Neural progenitor cell (in vitro differentiated cells): Measurements from ENCODE around the gene GYS2. TPM values are rescaled to one million over a fixed set of nuclear protein-coding genes. Genes with fewer than 3 reads are reported as not detected.

ENCODE experiments used
- DNase-seq: peaks from one replicate; pipeline ENCODE4 v3.0.0-alpha.2; 2016; ENCODE audit warnings: low spot score
- H2AFZ ChIP-seq: fragments of 200-600 bp; sonication (generic); replicated peaks from 2 replicates; pipeline ENCODE4 v1.6.1; 2016; ENCODE audit warnings: antibody characterized with exemption
- H3F3A ChIP-seq: fragments of 200-600 bp; sonication (generic); 2 replicates; pipeline ENCODE4 v1.6.1; 2016; ENCODE audit warnings: antibody characterized with exemption, low read depth
- H3K27ac ChIP-seq: fragments of 200-600 bp; sonication (generic); 2 replicates; pipeline ENCODE4 v1.5.1; 2016; ENCODE audit warnings: mild to moderate bottlenecking
- H3K27me3 ChIP-seq: fragments of 200-600 bp; sonication (generic); 2 replicates; pipeline ENCODE4 v1.6.1; 2016; ENCODE audit warnings: mild to moderate bottlenecking, moderate library complexity
- H3K36me3 ChIP-seq: fragments of 200-600 bp; sonication (generic); 2 replicates; pipeline ENCODE4 v1.5.1; 2016
- H3K4me1 ChIP-seq: fragments of 200-600 bp; sonication (generic); 2 replicates; pipeline ENCODE4 v1.6.1; 2016; ENCODE audit warnings: mixed run types
- H3K4me2 ChIP-seq: fragments of 200-600 bp; sonication (generic); 2 replicates; pipeline ENCODE4 v1.6.1; 2016
- H3K4me3 ChIP-seq: fragments of 200-600 bp; sonication (generic); 2 replicates; pipeline ENCODE4 v1.5.1; 2016
- H3K79me2 ChIP-seq: fragments of 200-600 bp; sonication (generic); 2 replicates; pipeline ENCODE4 v1.6.1; 2016; ENCODE audit warnings: low read depth
- H3K9ac ChIP-seq: fragments of 200-600 bp; sonication (generic); 2 replicates; pipeline ENCODE4 v1.6.1; 2016
- H3K9me3 ChIP-seq: fragments of 200-600 bp; sonication (generic); 2 replicates; pipeline ENCODE4 v1.5.1; 2016; ENCODE audit warnings: low read depth
- H4K20me1 ChIP-seq: fragments of 200-600 bp; sonication (generic); 2 replicates; pipeline ENCODE4 v1.6.1; 2016; ENCODE audit warnings: low read depth
- H3K27ac Mint-ChIP-seq: 3 replicates; pipeline ENCODE4 v1.8.0; 2021; ENCODE audit warnings: mixed read lengths
- H3K27me3 Mint-ChIP-seq: 2 replicates; pipeline ENCODE4 v1.8.0; 2022; ENCODE audit warnings: low read depth, mild to moderate bottlenecking, inconsistent platforms, moderate library complexity, mixed read lengths; ENCODE audit not compliant: insufficient read depth
- H3K36me3 Mint-ChIP-seq: 3 replicates; pipeline ENCODE4 v1.8.0; 2021; ENCODE audit warnings: mixed read lengths
- H3K4me1 Mint-ChIP-seq: 3 replicates; pipeline ENCODE4 v1.8.0; 2021; ENCODE audit warnings: mixed read lengths
- H3K4me3 Mint-ChIP-seq: 3 replicates; pipeline ENCODE4 v1.8.0; 2021; ENCODE audit warnings: mild to moderate bottlenecking, moderate library complexity, mixed read lengths
- H3K9me3 Mint-ChIP-seq: 3 replicates; pipeline ENCODE4 v1.8.0; 2020; ENCODE audit warnings: mixed read lengths
- CTCF ChIP-seq: fragments of 200-600 bp; sonication (generic); IDR thresholded peaks from 2 replicates; pipeline ENCODE4 v1.5.1; 2017; ENCODE audit warnings: antibody characterized with exemption, mild to moderate bottlenecking
- EZH2 ChIP-seq: fragments of 200-600 bp; sonication (generic); IDR thresholded peaks from 2 replicates; pipeline ENCODE4 v1.6.1; 2017; ENCODE audit warnings: antibody characterized with exemption, mild to moderate bottlenecking, moderate library complexity
- EZH2phosphoT487 ChIP-seq: fragments of 200-600 bp; sonication (generic); IDR thresholded peaks from 2 replicates; pipeline ENCODE4 v1.6.1; 2017; ENCODE audit warnings: antibody characterized with exemption
- total RNA-seq: library from RNA; depleted of rRNA; stranded (reverse); fragments of >200 nt; gene quantifications from 2 replicates; pipeline ENCODE4 v1.2.3, GENCODE V29; 2015; ENCODE audit warnings: low replicate concordance

The GYS2 gene
- total RNA-seq, 1 donor from 2014 or later: not detected

- H3K4me2 ChIP-seq: no peak overlapping the region
- TF ChIP-seq EZH2phosphoT487: no peak
- no peak for TF ChIP-seq CTCF
- no peak for TF ChIP-seq EZH2
- H3K27ac ChIP-seq: no peak overlapping the region
- H3F3A ChIP-seq: no peaks in the 10 kb centered on the region
- H4K20me1 ChIP-seq: no peaks in the 10 kb centered on the region
- Mint-ChIP-seq H3K9me3 (no peaks in the 10 kb centered on the region), H3K27ac (no peak overlapping the region), H3K36me3 (no peaks in the 10 kb centered on the region), H3K27me3 (peaks cover 2% of the 10 kb centered on the region), H3K4me1 (peaks cover 5% of the 10 kb centered on the region), H3K4me3 (no peak overlapping the region)
- H3K9ac ChIP-seq: no peak overlapping the region
- H2AFZ ChIP-seq: no peak overlapping the region
- H3K79me2 ChIP-seq: no peaks in the 10 kb centered on the region
- no peaks in the 10 kb centered on the region for H3K27me3 ChIP-seq
- no peaks in the 10 kb centered on the region for H3K36me3 ChIP-seq
- H3K4me3 ChIP-seq: no peak overlapping the region
- DNase-seq: no peak
- no peaks in the 10 kb centered on the region for H3K4me1 ChIP-seq
- H3K9me3 ChIP-seq: no peaks in the 10 kb centered on the region
Observed at GRCh38 chr12:21558100-21558679, 46.5 kb downstream of the GYS2 start.

GRCh38 chr12:21553329-21553675, 51.3 kb downstream of the GYS2 start:
- Histone ChIP-seq H3K4me2 (no peak overlapping the region), H3K9ac (no peak overlapping the region), H3K4me1 (no peaks in the 10 kb centered on the region), H3K4me3 (no peak overlapping the region), H3F3A (no peaks in the 10 kb centered on the region), H3K27ac (no peak overlapping the region), H3K79me2 (no peaks in the 10 kb centered on the region), H3K27me3 (no peaks in the 10 kb centered on the region), H4K20me1 (no peaks in the 10 kb centered on the region), H3K36me3 (no peaks in the 10 kb centered on the region), H2AFZ (no peak overlapping the region), H3K9me3 (no peaks in the 10 kb centered on the region)
- no peak overlapping the region for H3K27ac Mint-ChIP-seq
- TF ChIP-seq EZH2phosphoT487: no peak
- no peak for TF ChIP-seq EZH2
- TF ChIP-seq CTCF: no peak
- no peak for DNase-seq
- H3K9me3 Mint-ChIP-seq: no peaks in the 10 kb centered on the region
- H3K27me3 Mint-ChIP-seq: peaks cover 4% of the 10 kb centered on the region
- H3K36me3 Mint-ChIP-seq: no peaks in the 10 kb centered on the region
- H3K4me3 Mint-ChIP-seq: no peak overlapping the region
- H3K4me1 Mint-ChIP-seq: no peaks in the 10 kb centered on the region

GRCh38 chr12:21552635-21553328, 51.9 kb downstream of the GYS2 start:
- H3K4me1 Mint-ChIP-seq: no peaks in the 10 kb centered on the region
- TF ChIP-seq CTCF: no peak
- no peak for TF ChIP-seq EZH2
- no peak for TF ChIP-seq EZH2phosphoT487
- H3K9me3 Mint-ChIP-seq: no peaks in the 10 kb centered on the region

More at GRCh38 chr12:21552635-21553328, 51.9 kb downstream of the GYS2 start:
- Histone ChIP-seq H2AFZ (no peak overlapping the region), H3K36me3 (no peaks in the 10 kb centered on the region), H3K9me3 (no peaks in the 10 kb centered on the region), H3K79me2 (no peaks in the 10 kb centered on the region), H3K4me3 (no peak overlapping the region), H3K9ac (no peak overlapping the region), H3K27me3 (no peaks in the 10 kb centered on the region), H4K20me1 (no peaks in the 10 kb centered on the region), H3F3A (no peaks in the 10 kb centered on the region), H3K4me2 (no peak overlapping the region), H3K4me1 (no peaks in the 10 kb centered on the region), H3K27ac (no peak overlapping the region)
- DNase-seq: no peak
- no peaks in the 10 kb centered on the region for H3K36me3 Mint-ChIP-seq
- H3K27me3 Mint-ChIP-seq: peaks cover 4% of the 10 kb centered on the region
- no peak overlapping the region for H3K27ac Mint-ChIP-seq
- H3K4me3 Mint-ChIP-seq: no peak overlapping the region
